ENCODE data around the gene GSC2.

GSC2 gene

GRCh38 chr22:19194766-19195536 lies 44.9 kb upstream of the GSC2 start:
- DNase-seq (ENCODE audit: low read depth): no peak
- no peak for TF ChIP-seq CTCF (IDR thresholded peaks at IDR 0.05; ENCODE audit: control insufficient read depth, extremely low read depth, insufficient read depth)
- H3K4me3 ChIP-seq (ENCODE audit: low read depth, low read length): no peak overlapping the region

GRCh38 chr22:19193879-19194278 lies 43.8 kb upstream of the GSC2 start:
- no peak for TF ChIP-seq CTCF (IDR thresholded peaks at IDR 0.05; ENCODE audit: control insufficient read depth, extremely low read depth, insufficient read depth)
- no peak overlapping the region for H3K4me3 ChIP-seq (ENCODE audit: low read depth, low read length)
- DNase-seq (ENCODE audit: low read depth): no peak

GRCh38 chr22:19187716-19188563 lies 37.8 kb upstream of the GSC2 start:
- no peak for DNase-seq (ENCODE audit: low read depth)
- no peak for TF ChIP-seq CTCF (IDR thresholded peaks at IDR 0.05; ENCODE audit: control insufficient read depth, extremely low read depth, insufficient read depth)

GRCh38 chr22:19184276-19184997 lies 34.3 kb upstream of the GSC2 start:
- no peak overlapping the region for H3K4me3 ChIP-seq (ENCODE audit: low read depth, low read length)
- DNase-seq (ENCODE audit: low read depth): no peak
- TF ChIP-seq CTCF (IDR thresholded peaks at IDR 0.05; ENCODE audit: control insufficient read depth, extremely low read depth, insufficient read depth): no peak

More at GRCh38 chr22:19187716-19188563, 37.8 kb upstream of the GSC2 start:
- H3K4me3 ChIP-seq (ENCODE audit: low read depth, low read length): no peak overlapping the region

GRCh38 chr22:19183216-19183615 lies 33.1 kb upstream of the GSC2 start:
- no peak for TF ChIP-seq CTCF (IDR thresholded peaks at IDR 0.05; ENCODE audit: control insufficient read depth, extremely low read depth, insufficient read depth)
- H3K4me3 ChIP-seq (ENCODE audit: low read depth, low read length): no peak overlapping the region
- DNase-seq (ENCODE audit: low read depth): no peak

- DNase-seq (ENCODE audit: low read depth): no peak
- no peak for TF ChIP-seq CTCF (IDR thresholded peaks at IDR 0.05; ENCODE audit: control insufficient read depth, extremely low read depth, insufficient read depth)
- H3K4me3 ChIP-seq (ENCODE audit: low read depth, low read length): no peak overlapping the region
These were observed 32.5 kb upstream of the GSC2 start for GRCh38 chr22:19182472-19183157.

Data from LNCaP clone FGC (cell line).